NCI-H2227 (cell line): ENCODE measurements around the gene OR12D1.
"Not testable (repeated sequence)": the region's sequence is repeated elsewhere in the genome, so short reads cannot be mapped to it uniquely, and the experiment has no call there.

Experiments used
- DNase-seq: peaks from one replicate; lab custom pipeline; 2025; ENCODE audit not compliant: unreplicated experiment; lab: John Stamatoyannopoulos, UW

OR12D1 gene

GRCh38 chr6:29414588-29414987 is at the start of gene OR12D1:
Gene OR12D1, plus strand, starts transcription at chr6:29414928.
- DNase-seq = no peak

- DNase-seq = no peak
These were observed 46.0 kb upstream of the OR12D1 start, which contains the start of gene OR5V1 for GRCh38 chr6:29368765-29369164. Gene OR5V1, minus strand, starts transcription at chr6:29368865. Its CDS starts 12,670 bp downstream, at chr6:29356195.

GRCh38 chr6:29375191-29375590 is 39.5 kb upstream of the OR12D1 start, which contains the start of gene OR12D3:
Gene OR12D3, minus strand, starts transcription at chr6:29375291. Its CDS starts 4 bp downstream, at chr6:29375287.
- no peak for DNase-seq

- no peak for DNase-seq
These were observed 38.7 kb upstream of the OR12D1 start for GRCh38 chr6:29376003-29376402.

- DNase-seq = no peak
These were observed 26.2 kb upstream of the OR12D1 start for GRCh38 chr6:29388533-29388932.

GRCh38 chr6:29395331-29395730 is 19.4 kb upstream of the OR12D1 start, which contains the start of gene OR12D2:
Gene OR12D2, plus strand, starts transcription at chr6:29395631. Its CDS starts 1,069 bp downstream, at chr6:29396700.
- DNase-seq = no peak

- DNase-seq = no peak
These were observed 15.2 kb upstream of the OR12D1 start for GRCh38 chr6:29399525-29399924.

GRCh38 chr6:29403801-29404200 is 10.9 kb upstream of the OR12D1 start:
- no peak for DNase-seq

GRCh38 chr6:29419516-29419915 is 4.8 kb downstream of the OR12D1 start:
- no peak for DNase-seq

GRCh38 chr6:29424168-29424567 is 9.4 kb downstream of the OR12D1 start:
- DNase-seq = no peak

- DNase-seq = no peak
These were observed 9.8 kb downstream of the OR12D1 start for GRCh38 chr6:29424575-29424974.

GRCh38 chr6:29425075-29425474 is 10.3 kb downstream of the OR12D1 start:
- no peak for DNase-seq

GRCh38 chr6:29426654-29427053 is 11.9 kb downstream of the OR12D1 start:
- no peak for DNase-seq

- DNase-seq = peak; percentile 67
These were observed 22.0 kb downstream of the OR12D1 start for GRCh38 chr6:29436730-29437129.

GRCh38 chr6:29439006-29439405 is 24.3 kb downstream of the OR12D1 start, which contains the start of gene OR10C1:
Gene OR10C1, plus strand, starts transcription at chr6:29439306. Its CDS starts 710 bp downstream, at chr6:29440016.
- DNase-seq = no peak

- DNase-seq = no peak
These were observed 28.0 kb downstream of the OR12D1 start for GRCh38 chr6:29442719-29443118.

GRCh38 chr6:29444031-29444430 is 29.3 kb downstream of the OR12D1 start:
- not testable (repeated sequence) for DNase-seq

- no peak for DNase-seq
These were observed 32.9 kb downstream of the OR12D1 start for GRCh38 chr6:29447670-29448069.

- no peak for DNase-seq
These were observed 36.9 kb downstream of the OR12D1 start for GRCh38 chr6:29451471-29452193.

GRCh38 chr6:29456971-29457370 is 42.2 kb downstream of the OR12D1 start, which contains the start of the genes OR11A1 and OR2H1:
Gene OR11A1, minus strand, starts transcription at chr6:29457071. Its CDS starts 29,430 bp downstream, at chr6:29427641.
Gene OR2H1, plus strand, starts transcription at chr6:29457155. Its CDS starts 4,615 bp downstream, at chr6:29461770.
- no peak for DNase-seq

- no peak for DNase-seq
These were observed 46.5 kb downstream of the OR12D1 start for GRCh38 chr6:29461021-29461814.

- DNase-seq = no peak
These were observed 47.3 kb downstream of the OR12D1 start for GRCh38 chr6:29462022-29462421.
